ENCODE results near the gene VPS45.
A peak's percentile ranks its signal among the peaks of the same experiment; 100 is the strongest.

The VPS45 gene

DNA sequence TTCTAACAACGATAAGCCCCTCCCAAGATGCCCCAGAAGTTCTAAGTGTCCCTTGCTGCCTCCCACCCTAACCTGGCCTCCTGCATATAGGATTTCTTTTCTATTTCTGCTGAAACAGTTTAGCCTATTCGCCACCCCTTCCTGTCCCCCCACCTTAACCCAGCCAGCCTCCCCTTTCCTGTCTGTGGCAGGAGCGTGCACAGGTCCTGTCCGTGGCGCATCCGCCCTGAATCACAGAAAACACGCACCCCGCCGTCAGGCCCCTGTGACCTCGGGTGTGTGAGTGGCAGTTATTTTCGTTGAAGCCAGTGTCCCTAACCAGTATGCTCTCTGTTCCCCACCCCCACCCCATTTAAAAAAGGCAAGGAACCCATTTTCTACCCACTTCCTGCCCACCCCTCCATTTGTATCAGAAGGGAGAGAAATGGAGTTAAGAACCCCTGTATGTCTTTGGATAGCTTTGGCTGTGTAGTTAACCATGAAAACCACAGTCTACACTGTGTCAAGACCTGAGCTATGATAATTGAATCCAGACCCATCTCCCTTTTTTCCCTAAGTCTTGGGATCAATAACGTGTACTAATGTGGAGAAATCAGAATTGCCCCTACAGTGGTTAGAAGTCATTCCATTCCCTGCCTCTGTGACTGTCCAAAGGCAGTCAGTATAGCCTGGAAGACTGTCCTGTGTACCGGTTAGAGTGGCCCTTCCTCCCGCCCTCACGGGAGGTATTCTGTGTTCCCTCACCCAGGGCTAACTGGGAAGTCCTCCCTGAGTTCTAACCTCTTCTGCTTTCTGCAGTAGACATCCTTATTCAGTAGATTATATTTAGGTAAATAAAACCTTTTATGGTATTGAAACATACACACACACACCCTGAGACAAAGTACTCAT is 84.0 kb downstream of the VPS45 start:
- Histone ChIP-seq H3K9ac (ENCODE audit: low read length) (peak overlapping the region; percentile 85), H3K4me1 (ENCODE audit: insufficient read depth, low read length) (peaks cover 51% of the 10 kb centered on the region), H3K27me3 (ENCODE audit: control insufficient read depth in 1 of 2, insufficient read depth in 2 of 2, low read length in 2 of 2) (no peaks in the 10 kb centered on the region), H3K4me3 (ENCODE audit: low read depth in 1 of 2, low read length in 2 of 2) (peak overlapping the region; percentile 94 to 96), H3K27ac (ENCODE audit: low read depth, low read length) (peak overlapping the region; percentile 99), H3K36me3 (ENCODE audit: insufficient read depth, low read length) (peaks cover 41% of the 10 kb centered on the region), H3K9me3 (ENCODE audit: low read length) (no peaks in the 10 kb centered on the region)

DNA sequence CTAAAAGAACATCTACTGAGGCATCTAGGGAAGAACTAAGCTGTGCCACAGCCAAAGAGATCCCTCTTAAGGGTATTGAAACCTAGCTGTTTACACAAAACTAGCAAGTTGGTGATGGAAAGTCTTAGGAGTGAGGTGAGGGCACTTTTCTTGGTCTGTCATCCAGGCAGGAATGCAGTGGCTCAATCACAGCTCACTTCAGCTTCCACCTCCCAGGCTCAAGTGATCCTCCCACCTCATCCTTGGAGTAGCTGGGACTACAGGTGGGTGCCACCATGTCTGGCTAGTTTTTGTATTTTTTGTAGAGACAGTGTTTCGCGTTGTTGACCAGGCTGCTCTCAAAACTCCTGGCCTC is 84.6 kb downstream of the VPS45 start:
- Histone ChIP-seq H3K4me1 (ENCODE audit: insufficient read depth, low read length) (peaks cover 57% of the 10 kb centered on the region), H3K9me3 (ENCODE audit: low read length) (no peaks in the 10 kb centered on the region), H3K9ac (ENCODE audit: low read length) (peak overlapping the region; percentile 85), H3K27ac (ENCODE audit: low read depth, low read length) (peak overlapping the region; percentile 99), H3K27me3 (ENCODE audit: control insufficient read depth in 1 of 2, insufficient read depth in 2 of 2, low read length in 2 of 2) (no peaks in the 10 kb centered on the region), H3K36me3 (ENCODE audit: insufficient read depth, low read length) (peaks cover 47% of the 10 kb centered on the region), H3K4me3 (ENCODE audit: low read depth in 1 of 2, low read length in 2 of 2) (peak overlapping the region in 1 of 2 donors; percentile 94)

DNA sequence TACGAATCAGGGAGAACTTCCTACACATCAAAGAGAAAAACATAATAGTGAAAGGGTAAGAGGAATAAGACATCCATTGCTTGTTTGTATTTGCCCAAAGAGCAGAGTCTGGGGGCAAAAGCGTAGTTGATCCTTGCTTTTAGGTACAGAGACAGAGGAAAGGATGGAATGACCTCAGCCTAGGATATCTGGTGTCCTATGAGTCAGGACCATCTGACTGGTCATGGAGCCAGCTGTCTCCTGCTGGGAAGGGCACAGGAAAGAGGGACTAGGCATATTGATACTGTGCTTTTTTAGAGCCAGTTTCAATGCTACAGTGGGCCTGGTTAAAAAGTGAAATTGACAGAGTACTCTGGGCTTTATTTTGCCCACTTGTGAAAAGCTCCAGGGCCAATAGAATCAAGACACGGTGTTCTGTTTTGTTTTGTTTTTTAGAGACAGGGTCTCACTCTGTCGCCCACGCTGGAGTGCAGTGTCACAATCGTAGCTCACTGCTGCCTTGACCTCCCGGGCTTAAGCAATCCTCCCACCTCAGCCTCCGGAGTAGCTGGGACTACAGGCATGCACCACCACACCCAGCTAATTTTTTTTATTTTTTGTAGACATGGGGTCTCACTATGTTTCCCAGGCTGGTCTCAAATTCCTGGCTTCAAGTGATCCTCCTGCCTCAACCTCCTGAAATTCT is 85.3 kb downstream of the VPS45 start:
- H3K9ac ChIP-seq (ENCODE audit: low read length): peak overlapping the region; percentile 85
- H3K27me3 ChIP-seq (ENCODE audit: control insufficient read depth in 1 of 2, insufficient read depth in 2 of 2, low read length in 2 of 2): no peaks in the 10 kb centered on the region
- H3K4me1 ChIP-seq (ENCODE audit: insufficient read depth, low read length): peaks cover 65% of the 10 kb centered on the region
- peaks cover 54% of the 10 kb centered on the region for H3K36me3 ChIP-seq (ENCODE audit: insufficient read depth, low read length)
- H3K9me3 ChIP-seq (ENCODE audit: low read length): no peaks in the 10 kb centered on the region
- peak overlapping the region in 1 of 2 donors; percentile 94 for H3K4me3 ChIP-seq (ENCODE audit: low read depth in 1 of 2, low read length in 2 of 2)
- peak overlapping the region; percentile 99 for H3K27ac ChIP-seq (ENCODE audit: low read depth, low read length)

DNA sequence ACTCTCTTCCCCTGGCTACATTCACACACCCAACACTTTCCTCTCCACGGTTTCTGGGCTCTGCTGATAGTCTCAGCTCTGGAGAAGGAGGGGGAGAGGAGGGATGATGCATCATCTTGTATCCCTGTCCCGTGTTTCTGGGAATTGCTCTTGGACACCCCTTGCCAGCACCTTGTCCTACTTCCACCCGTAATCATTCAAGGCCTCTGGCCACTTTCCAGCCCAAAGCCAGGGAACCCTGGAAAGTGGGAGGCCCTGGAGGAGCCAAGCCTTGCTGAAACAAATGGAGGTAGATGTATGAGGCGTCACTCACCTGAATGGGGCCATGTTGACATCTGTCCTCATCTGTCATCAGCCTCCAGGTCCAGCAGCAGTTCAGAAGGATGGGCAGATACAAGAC is 86.6 kb downstream of the VPS45 start:
- Histone ChIP-seq H3K4me3 (ENCODE audit: low read depth in 1 of 2, low read length in 2 of 2) (peak overlapping the region; percentile 7 to 94), H3K27me3 (ENCODE audit: control insufficient read depth in 1 of 2, insufficient read depth in 2 of 2, low read length in 2 of 2) (no peaks in the 10 kb centered on the region), H3K9ac (ENCODE audit: low read length) (peak overlapping the region; percentile 85), H3K27ac (ENCODE audit: low read depth, low read length) (peak overlapping the region; percentile 99), H3K4me1 (ENCODE audit: insufficient read depth, low read length) (peaks cover 64% of the 10 kb centered on the region), H3K9me3 (ENCODE audit: low read length) (no peaks in the 10 kb centered on the region), H3K36me3 (ENCODE audit: insufficient read depth, low read length) (peaks cover 64% of the 10 kb centered on the region)

DNA sequence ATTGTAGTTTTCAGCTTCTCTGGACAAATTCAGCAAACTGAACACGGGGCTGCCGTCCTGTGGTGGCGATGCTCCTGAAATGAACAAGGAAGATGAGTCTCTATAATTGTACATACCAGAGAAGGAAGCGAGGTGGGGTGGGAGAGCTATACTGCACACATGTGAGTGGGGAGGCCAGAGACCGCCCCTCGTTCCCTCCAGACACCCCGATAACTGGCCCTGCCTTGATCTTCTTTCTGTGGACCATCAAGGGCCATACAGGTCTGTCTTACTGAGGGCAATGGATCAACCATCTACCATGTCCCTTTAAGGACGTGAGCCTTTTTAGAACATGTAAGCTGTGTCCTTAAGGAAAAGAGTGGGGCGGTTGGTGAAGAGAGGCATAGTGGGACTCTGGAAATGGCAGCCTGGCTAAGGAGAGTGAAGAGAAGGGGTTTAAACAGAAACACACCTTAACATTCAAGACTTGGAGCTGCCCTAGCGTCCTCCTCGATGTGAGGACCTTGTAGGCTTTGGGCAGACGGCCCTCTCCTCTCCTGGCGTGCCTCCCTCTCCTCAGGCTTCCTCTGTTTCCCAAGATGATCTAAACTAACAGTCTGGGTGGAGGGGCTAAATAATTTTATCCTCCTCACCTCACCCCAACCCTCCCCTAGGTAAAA is 88.0 kb downstream of the VPS45 start:
- Histone ChIP-seq H3K9me3 (ENCODE audit: low read length) (no peaks in the 10 kb centered on the region), H3K4me3 (ENCODE audit: low read depth in 1 of 2, low read length in 2 of 2) (peak overlapping the region in 1 of 2 donors; percentile 94), H3K27ac (ENCODE audit: low read depth, low read length) (peak overlapping the region; percentile 99), H3K27me3 (ENCODE audit: control insufficient read depth in 1 of 2, insufficient read depth in 2 of 2, low read length in 2 of 2) (no peaks in the 10 kb centered on the region), H3K36me3 (ENCODE audit: insufficient read depth, low read length) (peaks cover 74% of the 10 kb centered on the region), H3K4me1 (ENCODE audit: insufficient read depth, low read length) (peaks cover 76% of the 10 kb centered on the region), H3K9ac (ENCODE audit: low read length) (peak overlapping the region; percentile 85)

DNA sequence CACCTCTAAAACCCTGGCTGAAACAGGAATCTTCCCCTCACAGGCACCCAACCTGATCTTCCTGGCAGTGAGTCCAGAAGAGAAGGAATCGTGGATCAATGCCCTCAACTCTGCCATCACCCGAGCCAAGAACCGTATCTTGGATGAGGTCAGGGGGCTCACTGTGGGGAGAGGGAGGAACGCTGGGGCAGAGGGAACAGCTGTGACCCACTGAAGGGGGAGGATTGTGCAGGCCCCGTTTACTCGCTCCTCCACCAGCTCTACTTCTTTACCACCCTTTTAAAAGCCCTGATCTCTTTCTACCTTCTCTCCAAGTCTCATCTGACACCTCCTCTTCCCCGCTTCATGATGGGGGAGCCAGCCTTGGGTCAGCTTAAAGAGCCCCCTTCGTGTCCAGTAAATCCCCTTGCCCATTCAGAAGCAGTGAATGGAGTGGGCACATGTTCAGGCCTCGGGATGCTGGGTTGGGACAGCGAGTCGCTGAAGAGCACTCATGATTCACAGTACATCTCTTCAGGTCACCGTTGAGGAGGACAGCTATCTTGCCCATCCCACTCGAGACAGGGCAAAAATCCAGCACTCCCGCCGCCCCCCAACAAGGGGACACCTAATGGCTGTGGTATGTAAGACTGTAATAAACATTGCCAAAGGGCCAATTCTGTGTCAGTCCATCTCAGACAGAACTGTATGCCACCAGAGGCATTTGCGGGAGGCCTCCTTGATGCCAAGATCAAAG is 89.5 kb downstream of the VPS45 start:
- H3K27me3 ChIP-seq (ENCODE audit: control insufficient read depth in 1 of 2, insufficient read depth in 2 of 2, low read length in 2 of 2): no peaks in the 10 kb centered on the region
- peak overlapping the region; percentile 85 for H3K9ac ChIP-seq (ENCODE audit: low read length)
- H3K36me3 ChIP-seq (ENCODE audit: insufficient read depth, low read length): peaks cover 73% of the 10 kb centered on the region
- H3K27ac ChIP-seq (ENCODE audit: low read depth, low read length): peak overlapping the region; percentile 99
- H3K4me1 ChIP-seq (ENCODE audit: insufficient read depth, low read length): peaks cover 91% of the 10 kb centered on the region
- H3K9me3 ChIP-seq (ENCODE audit: low read length): no peaks in the 10 kb centered on the region
- H3K4me3 ChIP-seq (ENCODE audit: low read depth in 1 of 2, low read length in 2 of 2): no peak overlapping the region

DNA sequence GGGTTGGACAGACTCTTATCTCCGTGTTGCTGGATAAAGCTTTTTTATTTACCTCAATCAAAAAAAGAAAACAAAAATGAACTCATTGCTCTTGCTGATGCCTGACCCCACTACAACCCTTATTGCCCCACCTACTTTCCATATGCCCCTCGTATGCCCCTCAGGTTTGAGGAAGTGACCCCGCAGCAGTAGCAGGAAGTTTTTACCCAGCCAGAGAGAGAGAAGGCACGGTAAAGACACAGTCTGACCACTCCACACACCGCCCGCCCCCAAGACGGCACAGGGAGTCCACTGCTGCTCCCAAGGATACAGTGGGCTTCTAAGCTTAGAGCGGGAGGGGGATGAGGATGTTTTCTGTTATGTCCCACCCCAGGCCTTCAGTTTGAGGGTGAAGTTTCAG is 92.0 kb downstream of the VPS45 start:
- Histone ChIP-seq H3K9ac (ENCODE audit: low read length) (no peak overlapping the region), H3K36me3 (ENCODE audit: insufficient read depth, low read length) (peaks cover 54% of the 10 kb centered on the region), H3K4me3 (ENCODE audit: low read depth in 1 of 2, low read length in 2 of 2) (no peak overlapping the region)

DNA sequence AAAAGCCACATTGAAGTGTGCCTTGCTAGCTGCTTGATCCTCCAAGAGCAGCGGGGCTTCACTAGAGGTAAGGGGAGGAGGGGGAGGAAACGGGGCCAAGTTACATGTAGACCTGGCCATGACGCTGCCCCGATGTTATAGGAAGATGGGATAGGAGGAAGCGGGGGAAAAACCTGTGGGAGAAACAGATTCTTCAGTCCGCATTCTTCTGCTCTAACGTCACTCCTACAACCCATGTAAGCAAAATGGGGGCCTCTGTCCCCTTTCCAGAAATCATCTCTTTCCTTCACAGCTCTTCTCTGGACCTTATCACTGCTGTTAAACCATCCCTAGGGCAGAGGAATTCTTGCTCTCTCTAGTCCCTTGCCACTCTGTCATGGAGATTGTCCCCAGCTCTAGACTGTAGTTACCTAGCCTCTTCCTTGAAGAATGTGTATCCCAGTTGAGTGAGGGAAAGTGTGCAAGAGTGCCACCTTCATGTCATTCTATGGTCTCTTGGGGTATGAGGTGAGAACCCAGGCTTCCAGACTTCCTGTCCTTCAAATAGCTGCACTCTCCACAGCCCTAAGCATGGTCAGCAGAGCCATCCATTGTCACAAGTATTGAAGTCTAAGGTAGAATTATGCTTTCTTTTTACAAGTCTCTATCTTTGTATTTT is 93.5 kb downstream of the VPS45 start:
- peak overlapping the region; percentile 92 for H3K27ac ChIP-seq (ENCODE audit: low read depth, low read length)
- no peaks in the 10 kb centered on the region for H3K9me3 ChIP-seq (ENCODE audit: low read length)
- H3K27me3 ChIP-seq (ENCODE audit: control insufficient read depth in 1 of 2, insufficient read depth in 2 of 2, low read length in 2 of 2): no peaks in the 10 kb centered on the region
- no peak overlapping the region for H3K4me3 ChIP-seq (ENCODE audit: low read depth in 1 of 2, low read length in 2 of 2)
- peak overlapping the region; percentile 77 for H3K9ac ChIP-seq (ENCODE audit: low read length)
- peaks cover 38% of the 10 kb centered on the region for H3K36me3 ChIP-seq (ENCODE audit: insufficient read depth, low read length)
- peaks cover 94% of the 10 kb centered on the region for H3K4me1 ChIP-seq (ENCODE audit: insufficient read depth, low read length)

More for the DNA sequence above, 92.0 kb downstream of the VPS45 start:
- Histone ChIP-seq H3K9me3 (ENCODE audit: low read length) (no peaks in the 10 kb centered on the region), H3K4me1 (ENCODE audit: insufficient read depth, low read length) (peaks cover 94% of the 10 kb centered on the region), H3K27ac (ENCODE audit: low read depth, low read length) (peak overlapping the region; percentile 99), H3K27me3 (ENCODE audit: control insufficient read depth in 1 of 2, insufficient read depth in 2 of 2, low read length in 2 of 2) (no peaks in the 10 kb centered on the region)

DNA sequence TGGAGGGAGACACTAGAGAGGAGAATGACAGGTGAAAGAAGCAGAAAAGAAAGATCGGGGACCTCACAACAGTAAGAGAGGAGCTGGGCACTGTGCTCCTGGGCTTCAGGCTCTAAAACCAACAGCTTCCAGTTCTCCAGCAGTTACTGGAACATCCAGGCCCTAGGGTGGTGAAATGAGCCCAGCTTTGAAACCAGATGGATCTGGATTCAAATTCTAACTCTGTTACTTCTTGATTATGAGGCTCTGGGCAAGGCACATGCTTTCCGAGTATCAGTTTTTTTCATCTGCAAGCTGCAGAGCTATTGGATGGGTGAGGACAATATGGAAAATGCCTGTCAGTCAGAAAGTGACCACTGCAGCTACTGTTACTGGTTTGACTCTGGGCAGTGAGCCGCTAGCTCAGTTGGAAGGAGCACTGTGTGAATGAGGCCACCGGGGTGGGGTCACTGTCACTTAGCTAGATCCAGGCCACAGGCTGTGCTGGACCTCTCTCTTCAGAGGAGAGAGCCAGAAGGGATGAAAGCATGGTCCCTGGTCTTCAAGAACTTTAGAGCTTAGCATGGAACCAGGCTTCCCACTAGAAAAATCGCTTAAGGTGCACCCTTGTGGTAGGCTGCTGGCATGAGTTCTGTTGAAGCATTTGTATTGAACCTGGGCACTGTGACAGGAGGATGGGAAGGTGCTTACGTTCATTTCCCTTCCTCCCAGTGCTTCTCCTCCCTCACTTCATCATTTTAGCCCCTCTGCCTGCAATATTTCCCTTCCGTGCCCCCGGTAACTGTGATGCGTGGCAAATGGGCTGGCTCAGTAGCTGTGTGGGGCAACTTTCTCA is 94.4 kb downstream of the VPS45 start:
- no peaks in the 10 kb centered on the region for H3K9me3 ChIP-seq (ENCODE audit: low read length)
- H3K27ac ChIP-seq (ENCODE audit: low read depth, low read length): peak overlapping the region; percentile 92
- peaks cover 87% of the 10 kb centered on the region for H3K4me1 ChIP-seq (ENCODE audit: insufficient read depth, low read length)
- H3K27me3 ChIP-seq (ENCODE audit: control insufficient read depth in 1 of 2, insufficient read depth in 2 of 2, low read length in 2 of 2): no peaks in the 10 kb centered on the region
- peak overlapping the region in 1 of 2 donors; percentile 37 for H3K4me3 ChIP-seq (ENCODE audit: low read depth in 1 of 2, low read length in 2 of 2)
- peaks cover 29% of the 10 kb centered on the region for H3K36me3 ChIP-seq (ENCODE audit: insufficient read depth, low read length)
- peak overlapping the region; percentile 77 for H3K9ac ChIP-seq (ENCODE audit: low read length)

DNA sequence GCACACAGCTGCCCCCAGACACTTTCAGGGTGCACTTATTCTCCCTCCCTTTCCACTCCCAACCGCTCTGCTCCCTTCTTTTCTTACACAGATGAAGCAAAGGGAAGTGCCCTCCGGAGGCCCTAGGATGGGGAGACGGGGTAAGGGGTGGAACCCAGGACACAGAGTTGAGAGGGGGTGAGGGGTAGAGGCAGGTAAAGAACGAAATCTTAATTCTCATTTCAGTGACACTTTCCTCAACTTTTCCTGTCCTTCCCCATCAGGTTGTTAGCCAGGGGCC is 94.9 kb downstream of the VPS45 start:
- Histone ChIP-seq H3K9ac (ENCODE audit: low read length) (peak overlapping the region; percentile 77), H3K36me3 (ENCODE audit: insufficient read depth, low read length) (peaks cover 24% of the 10 kb centered on the region), H3K9me3 (ENCODE audit: low read length) (no peaks in the 10 kb centered on the region), H3K4me3 (ENCODE audit: low read depth in 1 of 2, low read length in 2 of 2) (peak overlapping the region in 1 of 2 donors; percentile 37), H3K4me1 (ENCODE audit: insufficient read depth, low read length) (peaks cover 81% of the 10 kb centered on the region), H3K27me3 (ENCODE audit: control insufficient read depth in 1 of 2, insufficient read depth in 2 of 2, low read length in 2 of 2) (no peaks in the 10 kb centered on the region), H3K27ac (ENCODE audit: low read depth, low read length) (peak overlapping the region; percentile 92)
